LNCAP (cell line): ENCODE data around the gene MRTFB.

Source experiments
- CTCF ChIP-seq: fragments of 450-650 bp; IDR thresholded peaks from 2 replicates; pipeline ENCODE4 v1.5.1; 2017; ENCODE audit warnings: mild to moderate bottlenecking

Gene MRTFB

GRCh38 chr16:14238756-14239155 lies 167.6 kb downstream of the MRTFB start:
- TF ChIP-seq CTCF = no peak

GRCh38 chr16:14239791-14240190 lies 168.7 kb downstream of the MRTFB start:
- no peak for TF ChIP-seq CTCF

- TF ChIP-seq CTCF = no peak
Measured at GRCh38 chr16:14240219-14240843, 169.2 kb downstream of the MRTFB start.

DNA sequence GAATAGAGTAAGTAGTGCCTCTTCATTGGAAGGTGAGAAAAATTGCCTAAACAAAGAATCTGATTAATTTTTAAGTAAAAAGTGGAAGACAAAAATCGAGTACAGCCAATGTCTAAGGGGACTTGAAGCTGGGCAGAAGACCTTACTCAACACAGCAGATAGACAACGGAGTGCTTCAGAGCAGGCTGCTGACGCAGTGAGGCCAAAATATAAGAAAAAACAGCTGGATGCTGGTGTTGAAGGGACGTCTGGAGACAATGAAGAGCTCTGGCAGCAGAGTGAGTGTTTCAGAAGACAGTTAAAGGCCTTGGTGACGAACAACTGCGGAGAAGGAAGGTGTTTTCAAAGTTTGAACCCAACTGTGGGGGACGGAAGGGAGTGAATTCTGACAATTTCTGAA lies 169.8 kb downstream of the MRTFB start:
- TF ChIP-seq CTCF = no peak

- no peak for TF ChIP-seq CTCF
Measured at GRCh38 chr16:14241631-14242030, 170.5 kb downstream of the MRTFB start.

DNA sequence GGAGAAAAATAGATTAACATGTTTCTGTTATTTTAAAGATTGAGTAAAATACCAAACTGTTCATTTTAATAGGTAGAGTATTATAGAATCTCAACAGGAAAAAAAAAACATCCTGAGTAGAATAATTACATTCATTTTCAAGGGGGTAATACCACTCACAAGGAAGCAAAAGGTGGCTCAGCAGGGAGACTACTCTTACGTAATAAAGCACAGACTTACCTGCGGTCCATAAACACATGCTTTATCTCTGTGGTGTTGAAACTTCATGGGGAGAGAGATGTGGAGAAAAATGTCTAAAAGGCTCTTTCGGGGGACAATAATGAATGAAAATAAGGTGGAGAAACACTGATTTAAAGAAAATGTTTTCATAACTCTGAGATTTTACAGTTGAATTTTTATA lies 171.7 kb downstream of the MRTFB start:
- no peak for TF ChIP-seq CTCF

- TF ChIP-seq CTCF = no peak
Measured at GRCh38 chr16:14244196-14245010, 173.3 kb downstream of the MRTFB start.
